ENCODE results near the gene PREPL.

PREPL gene

GRCh38 chr2:44369392-44369791 is 8.1 kb upstream of the PREPL start:
- Histone ChIP-seq H3K4me2 (ENCODE audit: low read depth, low read length) (no peak overlapping the region), H3K9me3 (replicated peaks; ENCODE audit: insufficient read depth, low read length) (no peaks in the 10 kb centered on the region), H3K27ac (ENCODE audit: low read length) (no peak overlapping the region), H3K9me2 (replicated peaks; ENCODE audit: insufficient read depth, low read length) (no peaks in the 10 kb centered on the region), H2AFZ (ENCODE audit: low read length) (no peak overlapping the region), H3K4me1 (ENCODE audit: low read length) (peaks cover 4% of the 10 kb centered on the region; the same call in 1 of the 2 replicates), H3K79me2 (ENCODE audit: low read length) (peaks cover 30% of the 10 kb centered on the region), H3K27me3 (replicated peaks; ENCODE audit: insufficient read depth, low read length) (no peaks in the 10 kb centered on the region), H3K9ac (ENCODE audit: low read length) (no peak overlapping the region), H3F3A (ENCODE audit: insufficient read depth, low read length) (peaks cover 4% of the 10 kb centered on the region; the same call in 1 of the 2 replicates), H3K4me3 (ENCODE audit: low read length) (no peak overlapping the region), H3K36me3 (replicated peaks; ENCODE audit: insufficient read depth, low read length) (no peaks in the 10 kb centered on the region), H4K20me1 (ENCODE audit: insufficient read depth, low read length) (no peaks in the 10 kb centered on the region)
- TF ChIP-seq EZH2phosphoT487 (IDR thresholded peaks at IDR 0.05; ENCODE audit: low read length) (no peak), EZH2 (optimal IDR thresholded peaks at IDR 0.05; ENCODE audit: low read depth, low read length) (no peak), CTCF (IDR thresholded peaks at IDR 0.05; ENCODE audit: low read length) (no peak)
- DNase-seq = no peak

- Histone ChIP-seq H4K20me1 (ENCODE audit: insufficient read depth, low read length) (no peaks in the 10 kb centered on the region), H3K4me1 (ENCODE audit: low read length) (peaks cover 4% of the 10 kb centered on the region; the same call in 1 of the 2 replicates), H3K79me2 (ENCODE audit: low read length) (peaks cover 46% of the 10 kb centered on the region), H3K9me2 (replicated peaks; ENCODE audit: insufficient read depth, low read length) (no peaks in the 10 kb centered on the region), H3F3A (ENCODE audit: insufficient read depth, low read length) (peaks cover 4% of the 10 kb centered on the region), H3K4me2 (ENCODE audit: low read depth, low read length) (no peak overlapping the region), H3K27me3 (replicated peaks; ENCODE audit: insufficient read depth, low read length) (no peaks in the 10 kb centered on the region), H3K27ac (ENCODE audit: low read length) (no peak overlapping the region), H3K9ac (ENCODE audit: low read length) (no peak overlapping the region), H3K4me3 (ENCODE audit: low read length) (no peak overlapping the region), H3K36me3 (replicated peaks; ENCODE audit: insufficient read depth, low read length) (no peaks in the 10 kb centered on the region), H2AFZ (ENCODE audit: low read length) (no peak overlapping the region), H3K9me3 (replicated peaks; ENCODE audit: insufficient read depth, low read length) (no peaks in the 10 kb centered on the region)
- no peak for DNase-seq
- TF ChIP-seq EZH2phosphoT487 (IDR thresholded peaks at IDR 0.05; ENCODE audit: low read length) = no peak
- no peak for TF ChIP-seq CTCF (IDR thresholded peaks at IDR 0.05; ENCODE audit: low read length)
- no peak for TF ChIP-seq EZH2 (optimal IDR thresholded peaks at IDR 0.05; ENCODE audit: low read depth, low read length)
These were observed 6.3 kb upstream of the PREPL start for GRCh38 chr2:44367591-44367990.

- Histone ChIP-seq H3K4me2 (ENCODE audit: low read depth, low read length) (no peak overlapping the region), H3K36me3 (replicated peaks; ENCODE audit: insufficient read depth, low read length) (no peaks in the 10 kb centered on the region), H3F3A (ENCODE audit: insufficient read depth, low read length) (peaks cover 10% of the 10 kb centered on the region), H3K27ac (ENCODE audit: low read length) (no peak overlapping the region), H2AFZ (ENCODE audit: low read length) (no peak overlapping the region), H3K9me2 (replicated peaks; ENCODE audit: insufficient read depth, low read length) (no peaks in the 10 kb centered on the region), H3K79me2 (ENCODE audit: low read length) (peaks cover 57% of the 10 kb centered on the region), H3K4me3 (ENCODE audit: low read length) (no peak overlapping the region), H3K27me3 (replicated peaks; ENCODE audit: insufficient read depth, low read length) (no peaks in the 10 kb centered on the region), H3K9ac (ENCODE audit: low read length) (no peak overlapping the region), H3K9me3 (replicated peaks; ENCODE audit: insufficient read depth, low read length) (no peaks in the 10 kb centered on the region), H3K4me1 (ENCODE audit: low read length) (peaks cover 12% of the 10 kb centered on the region; the same call in 1 of the 2 replicates), H4K20me1 (ENCODE audit: insufficient read depth, low read length) (no peaks in the 10 kb centered on the region)
- no peak for TF ChIP-seq CTCF (IDR thresholded peaks at IDR 0.05; ENCODE audit: low read length)
- TF ChIP-seq EZH2phosphoT487 (IDR thresholded peaks at IDR 0.05; ENCODE audit: low read length) = no peak
- TF ChIP-seq EZH2 (optimal IDR thresholded peaks at IDR 0.05; ENCODE audit: low read depth, low read length) = no peak
- DNase-seq = no peak
These were observed 3.3 kb upstream of the PREPL start for GRCh38 chr2:44364604-44365003.
